SK-N-SH treated with all-trans-retinoic acid at 6 μM for 48 hours (cell line): ENCODE measurements around the gene SUSD3.

Source experiments
- ATAC-seq: fragments of 200-7000 bp; cut with Tn5 transposase; 3 replicates; pipeline ENCODE4 v1.9.1; 2020; ENCODE audit warnings: mild to moderate bottlenecking, moderate library complexity
- ARNTL ChIP-seq: fragments of 450-650 bp; formaldehyde crosslinking; IDR thresholded peaks from 2 replicates; pipeline ENCODE4 v1.5.0; 2020; ENCODE audit warnings: low read depth, mild to moderate bottlenecking, moderate library complexity, borderline replicate concordance
- BACH2 ChIP-seq: fragments of 250-450 bp; sonication (Bioruptor Pico); IDR thresholded peaks from 2 replicates; pipeline ENCODE4 v1.9.0; 2021; ENCODE audit warnings: mild to moderate bottlenecking, borderline replicate concordance
- CREB5 ChIP-seq: fragments of 250-450 bp; sonication (Bioruptor Pico); IDR thresholded peaks from 2 replicates; pipeline ENCODE4 v1.5.1; 2020; ENCODE audit warnings: low read depth, mild to moderate bottlenecking, moderate library complexity
- CSDC2 ChIP-seq: fragments of 250-450 bp; sonication (Bioruptor Pico); IDR thresholded peaks from 2 replicates; pipeline ENCODE4 v1.5.0; 2020; ENCODE audit warnings: mild to moderate bottlenecking, moderate library complexity
- CSRNP3 ChIP-seq: fragments of 250-450 bp; sonication (Bioruptor Pico); IDR thresholded peaks from 2 replicates; pipeline ENCODE4 v1.5.1; 2021; ENCODE audit warnings: mild to moderate bottlenecking, moderate library complexity
- ISL1 ChIP-seq: fragments of 250-450 bp; sonication (Bioruptor Pico); IDR thresholded peaks from 2 replicates; pipeline ENCODE4 v2.1.2; 2022; ENCODE audit warnings: mild to moderate bottlenecking, moderate library complexity
- OSR1 ChIP-seq: fragments of 250-450 bp; sonication (Bioruptor Pico); IDR thresholded peaks from 2 replicates; pipeline ENCODE4 v1.8.0; 2022; ENCODE audit warnings: moderate library complexity, mild to moderate bottlenecking, inconsistent platforms
- POU6F1 ChIP-seq: fragments of 250-450 bp; sonication (Bioruptor Pico); IDR thresholded peaks from 2 replicates; pipeline ENCODE4 v1.8.0; 2021; ENCODE audit warnings: low read depth, mild to moderate bottlenecking, moderate library complexity, borderline replicate concordance
- PPARA ChIP-seq: fragments of 250-450 bp; sonication (Bioruptor Pico); IDR thresholded peaks from 2 replicates; pipeline ENCODE4 v1.5.0; 2020; ENCODE audit warnings: mild to moderate bottlenecking, borderline replicate concordance
- RARB ChIP-seq: fragments of 250-450 bp; sonication (Bioruptor Pico); IDR thresholded peaks from 2 replicates; pipeline ENCODE4 v1.8.0; 2021; ENCODE audit warnings: mild to moderate bottlenecking, moderate library complexity
- SNAI2 ChIP-seq: fragments of 250-450 bp; sonication (Bioruptor Pico); IDR thresholded peaks from 2 replicates; pipeline ENCODE4 v1.5.0; 2020; ENCODE audit warnings: mild to moderate bottlenecking, moderate library complexity
- TCF4 ChIP-seq: fragments of 250-450 bp; sonication (Bioruptor Pico); IDR thresholded peaks from 2 replicates; pipeline ENCODE4 v1.8.0; 2021; ENCODE audit warnings: mild to moderate bottlenecking, moderate library complexity, borderline replicate concordance
- TOX ChIP-seq: fragments of 250-450 bp; sonication (Bioruptor Pico); IDR thresholded peaks from 2 replicates; pipeline ENCODE4 v1.8.0; 2021; ENCODE audit warnings: mild to moderate bottlenecking, moderate library complexity, borderline replicate concordance
- ZFP3 ChIP-seq: fragments of 250-450 bp; sonication (Bioruptor Pico); IDR thresholded peaks from 2 replicates; pipeline ENCODE4 v1.5.0; 2020; ENCODE audit warnings: mild to moderate bottlenecking, moderate library complexity
- ZFP30 ChIP-seq: fragments of 450-650 bp; formaldehyde crosslinking; IDR thresholded peaks from 2 replicates; pipeline ENCODE4 v1.5.0; 2022; ENCODE audit warnings: mild to moderate bottlenecking, moderate library complexity
- ZNF565 ChIP-seq: fragments of 450-650 bp; formaldehyde crosslinking; conservative IDR thresholded peaks from 2 replicates; pipeline ENCODE4 v1.5.0; 2020; ENCODE audit warnings: low read depth, mild to moderate bottlenecking, moderate library complexity
- ZNF70 ChIP-seq: fragments of 450-650 bp; formaldehyde crosslinking; IDR thresholded peaks from 2 replicates; pipeline ENCODE4 v1.5.0; 2020; ENCODE audit warnings: mild to moderate bottlenecking, moderate library complexity
- TF ChIP-seq, protein P1 (sequence below): fragments of 250-450 bp; sonication (Bioruptor Pico); IDR thresholded peaks from 2 replicates; pipeline ENCODE4 v1.8.0; 2020; ENCODE audit warnings: mild to moderate bottlenecking, moderate library complexity, borderline replicate concordance
- TF ChIP-seq, protein P2 (sequence below): fragments of 250-450 bp; sonication (Bioruptor Pico); IDR thresholded peaks from 2 replicates; pipeline ENCODE4 v1.5.0; 2020; ENCODE audit warnings: mild to moderate bottlenecking, moderate library complexity

SUSD3 gene

GRCh38 chr9:93132287-93132927, 73.9 kb downstream of the SUSD3 start:
- peak; percentile 43 for ATAC-seq
- TF ChIP-seq CSDC2 (CRISPR knock-in tag), result no peak
- no peak for TF ChIP-seq ZNF70
- no peak for TF ChIP-seq CSRNP3 (CRISPR knock-in tag)
- TF ChIP-seq, protein P1, sequence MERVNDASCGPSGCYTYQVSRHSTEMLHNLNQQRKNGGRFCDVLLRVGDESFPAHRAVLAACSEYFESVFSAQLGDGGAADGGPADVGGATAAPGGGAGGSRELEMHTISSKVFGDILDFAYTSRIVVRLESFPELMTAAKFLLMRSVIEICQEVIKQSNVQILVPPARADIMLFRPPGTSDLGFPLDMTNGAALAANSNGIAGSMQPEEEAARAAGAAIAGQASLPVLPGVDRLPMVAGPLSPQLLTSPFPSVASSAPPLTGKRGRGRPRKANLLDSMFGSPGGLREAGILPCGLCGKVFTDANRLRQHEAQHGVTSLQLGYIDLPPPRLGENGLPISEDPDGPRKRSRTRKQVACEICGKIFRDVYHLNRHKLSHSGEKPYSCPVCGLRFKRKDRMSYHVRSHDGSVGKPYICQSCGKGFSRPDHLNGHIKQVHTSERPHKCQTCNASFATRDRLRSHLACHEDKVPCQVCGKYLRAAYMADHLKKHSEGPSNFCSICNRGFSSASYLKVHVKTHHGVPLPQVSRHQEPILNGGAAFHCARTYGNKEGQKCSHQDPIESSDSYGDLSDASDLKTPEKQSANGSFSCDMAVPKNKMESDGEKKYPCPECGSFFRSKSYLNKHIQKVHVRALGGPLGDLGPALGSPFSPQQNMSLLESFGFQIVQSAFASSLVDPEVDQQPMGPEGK (CRISPR knock-in tag), result no peak
- TF ChIP-seq TCF4 (CRISPR knock-in tag), result no peak
- TF ChIP-seq ZFP30 (CRISPR knock-in tag), result no peak
- TF ChIP-seq BACH2 (CRISPR knock-in tag), result no peak
- TF ChIP-seq CREB5 (CRISPR knock-in tag), result no peak
- TF ChIP-seq, protein P2, sequence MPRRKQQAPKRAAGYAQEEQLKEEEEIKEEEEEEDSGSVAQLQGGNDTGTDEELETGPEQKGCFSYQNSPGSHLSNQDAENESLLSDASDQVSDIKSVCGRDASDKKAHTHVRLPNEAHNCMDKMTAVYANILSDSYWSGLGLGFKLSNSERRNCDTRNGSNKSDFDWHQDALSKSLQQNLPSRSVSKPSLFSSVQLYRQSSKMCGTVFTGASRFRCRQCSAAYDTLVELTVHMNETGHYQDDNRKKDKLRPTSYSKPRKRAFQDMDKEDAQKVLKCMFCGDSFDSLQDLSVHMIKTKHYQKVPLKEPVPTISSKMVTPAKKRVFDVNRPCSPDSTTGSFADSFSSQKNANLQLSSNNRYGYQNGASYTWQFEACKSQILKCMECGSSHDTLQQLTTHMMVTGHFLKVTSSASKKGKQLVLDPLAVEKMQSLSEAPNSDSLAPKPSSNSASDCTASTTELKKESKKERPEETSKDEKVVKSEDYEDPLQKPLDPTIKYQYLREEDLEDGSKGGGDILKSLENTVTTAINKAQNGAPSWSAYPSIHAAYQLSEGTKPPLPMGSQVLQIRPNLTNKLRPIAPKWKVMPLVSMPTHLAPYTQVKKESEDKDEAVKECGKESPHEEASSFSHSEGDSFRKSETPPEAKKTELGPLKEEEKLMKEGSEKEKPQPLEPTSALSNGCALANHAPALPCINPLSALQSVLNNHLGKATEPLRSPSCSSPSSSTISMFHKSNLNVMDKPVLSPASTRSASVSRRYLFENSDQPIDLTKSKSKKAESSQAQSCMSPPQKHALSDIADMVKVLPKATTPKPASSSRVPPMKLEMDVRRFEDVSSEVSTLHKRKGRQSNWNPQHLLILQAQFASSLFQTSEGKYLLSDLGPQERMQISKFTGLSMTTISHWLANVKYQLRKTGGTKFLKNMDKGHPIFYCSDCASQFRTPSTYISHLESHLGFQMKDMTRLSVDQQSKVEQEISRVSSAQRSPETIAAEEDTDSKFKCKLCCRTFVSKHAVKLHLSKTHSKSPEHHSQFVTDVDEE (CRISPR knock-in tag), result no peak
- TF ChIP-seq TOX (CRISPR knock-in tag), result no peak
- TF ChIP-seq SNAI2 (CRISPR knock-in tag), result no peak

GRCh38 chr9:93132946-93133680, 74.6 kb downstream of the SUSD3 start:
- ATAC-seq, result peak; percentile 4
- no peak for TF ChIP-seq CSDC2 (CRISPR knock-in tag)
- TF ChIP-seq POU6F1 (CRISPR knock-in tag), result no peak
- TF ChIP-seq CREB5 (CRISPR knock-in tag), result no peak
- no peak for TF ChIP-seq TOX (CRISPR knock-in tag)
- no peak for TF ChIP-seq ZNF565
- TF ChIP-seq ISL1 (CRISPR knock-in tag), result no peak
- TF ChIP-seq OSR1 (CRISPR knock-in tag), result no peak
- TF ChIP-seq ZFP3 (CRISPR knock-in tag), result no peak
- TF ChIP-seq RARB (CRISPR knock-in tag), result no peak
- TF ChIP-seq SNAI2 (CRISPR knock-in tag), result no peak
- no peak for TF ChIP-seq TCF4 (CRISPR knock-in tag)
- no peak for TF ChIP-seq ARNTL
- TF ChIP-seq PPARA (CRISPR knock-in tag), result no peak
